SK-N-SH (cell line): Measurements from ENCODE around the gene SSBP2. TPM values are rescaled to one million over a fixed set of nuclear protein-coding genes. Genes with fewer than 3 reads are reported as not detected.

Experiments used
- CTCF ChIA-PET: fragments of 300-600, 350-600 bp; formaldehyde crosslinking; extraction: SDS; loops from one replicate; lab custom pipeline; 2021; lab: Yijun Ruan, JAX
- POLR2A ChIA-PET: fragments of 350-600 bp; sonication (Branson Sonifier 250); formaldehyde crosslinking; extraction: SDS; loops from one replicate; lab custom pipeline; 2020; ENCODE audit warnings: antibody characterized with exemption, inconsistent platforms; lab: Yijun Ruan, JAX
- DNase-seq: peaks from one replicate; pipeline ENCODE4 v3.0.0; 2012
- H2AFZ ChIP-seq: fragments of 200-600 bp; sonication (generic); 2 replicates; pipeline ENCODE4 v1.8.1; 2016; ENCODE audit warnings: antibody characterized with exemption, mild to moderate bottlenecking, low read depth
- H3F3A ChIP-seq: fragments of 200-600 bp; sonication (generic); replicated peaks from 2 replicates; pipeline ENCODE3; 2016; ENCODE audit warnings: antibody characterized with exemption, mild to moderate bottlenecking; ENCODE audit not compliant: insufficient read depth
- H3K27ac ChIP-seq, 2 experiments: fragments of 200-500 bp in 1 of 2; fragments of 200-600 bp in 1 of 2; sonication (Bioruptor generic) in 1 of 2; sonication (generic), shearing (Covaris generic) in 1 of 2; 2 replicates each; pipeline versions ENCODE4 v1.5.1 to v1.6.1; 2014 to 2016; ENCODE audit warnings: low read depth in 2 of 2, inconsistent platforms in 1 of 2, low read length in 1 of 2, mild to moderate bottlenecking in 1 of 2, mixed read lengths in 1 of 2
- H3K27me3 ChIP-seq: fragments of 200-600 bp; sonication (generic), shearing (Covaris generic); 2 replicates; pipeline ENCODE4 v1.6.1; 2016; ENCODE audit warnings: mixed run types; ENCODE audit not compliant: insufficient read depth
- H3K36me3 ChIP-seq, 2 experiments: fragments of 200-500 bp in 1 of 2; fragments of 200-600 bp in 1 of 2; sonication (Bioruptor generic) in 1 of 2; sonication (generic) in 1 of 2; replicated peaks in 1 of 2; 2 replicates each; pipeline versions ENCODE3 to v1.5.1; 2014 to 2016; ENCODE audit warnings: low read length in 1 of 2, mild to moderate bottlenecking in 1 of 2; ENCODE audit not compliant: insufficient read depth in 2 of 2, control insufficient read depth in 1 of 2
- H3K4me1 ChIP-seq, 2 experiments: fragments of 200-500 bp in 1 of 2; fragments of 200-600 bp in 1 of 2; sonication (Bioruptor generic) in 1 of 2; sonication (generic), shearing (Covaris generic) in 1 of 2; 2 replicates each; pipeline versions ENCODE4 v1.5.1 to v1.6.1; 2014 to 2016; ENCODE audit warnings: low read depth in 1 of 2, low read length in 1 of 2, mixed run types in 1 of 2; ENCODE audit not compliant: insufficient read depth in 2 of 2, control insufficient read depth in 1 of 2
- H3K4me2 ChIP-seq: fragments of 200-600 bp; sonication (generic), shearing (Covaris generic); 2 replicates; pipeline ENCODE4 v1.6.1; 2017; ENCODE audit warnings: mixed run types
- H3K4me3 ChIP-seq, 2 experiments: fragments of 200-500 bp in 1 of 2; fragments of 200-600 bp in 1 of 2; sonication (Bioruptor generic) in 1 of 2; sonication (generic), shearing (Covaris generic) in 1 of 2; 2 replicates each; pipeline versions ENCODE4 v1.5.1 to v1.8.1; 2014 to 2016; ENCODE audit warnings: low read depth in 2 of 2, inconsistent platforms in 1 of 2, low read length in 1 of 2, mild to moderate bottlenecking in 1 of 2, mixed read lengths in 1 of 2, moderate library complexity in 1 of 2
- H3K79me2 ChIP-seq: fragments of 200-600 bp; sonication (generic); 2 replicates; pipeline ENCODE4 v1.8.1; 2017; ENCODE audit warnings: mild to moderate bottlenecking; ENCODE audit not compliant: insufficient read depth
- H3K9ac ChIP-seq: fragments of 200-600 bp; sonication (generic); 2 replicates; pipeline ENCODE4 v1.6.1; 2017; ENCODE audit warnings: mixed run types
- H3K9me2 ChIP-seq: fragments of 200-600 bp; sonication (generic); 2 replicates; pipeline ENCODE4 v1.6.1; 2017; ENCODE audit warnings: mixed run types
- H3K9me3 ChIP-seq: fragments of 200-600 bp; sonication (generic); 2 replicates; pipeline ENCODE4 v1.6.1; 2017; ENCODE audit warnings: mixed run types, mild to moderate bottlenecking, moderate library complexity
- H4K20me1 ChIP-seq: fragments of 200-600 bp; sonication (generic); 2 replicates; pipeline ENCODE4 v1.6.1; 2017; ENCODE audit warnings: mild to moderate bottlenecking, mixed run types; ENCODE audit not compliant: insufficient read depth
- EZH2phosphoT487 ChIP-seq: fragments of 200-600 bp; sonication (generic); IDR thresholded peaks from 2 replicates; pipeline ENCODE4 v1.6.1; 2017; ENCODE audit warnings: low read depth, mixed run types, mild to moderate bottlenecking, antibody characterized with exemption, moderate library complexity, borderline replicate concordance
- FOXJ3 ChIP-seq: sonication (generic); formaldehyde crosslinking; IDR thresholded peaks from 2 replicates; pipeline ENCODE4 v1.5.1; 2020; ENCODE audit warnings: mild to moderate bottlenecking, missing genetic modification reagents
- GATA2 ChIP-seq: sonication (generic); formaldehyde crosslinking; IDR thresholded peaks from 2 replicates; pipeline ENCODE4 v1.5.0; 2020; ENCODE audit warnings: mild to moderate bottlenecking, missing genetic modification reagents
- MEF2A ChIP-seq: IDR thresholded peaks from 2 replicates; pipeline ENCODE4 v1.4.0; 2012; ENCODE audit warnings: low read depth, borderline replicate concordance
- MXI1 ChIP-seq: IDR thresholded peaks from 2 replicates; pipeline ENCODE4 v1.6.1; 2012; ENCODE audit warnings: mild to moderate bottlenecking, low read depth, low read length, improper control_type of control experiment
- NFIC ChIP-seq: IDR thresholded peaks from 2 replicates; pipeline ENCODE4 v1.4.0; 2012; ENCODE audit warnings: borderline replicate concordance
- PBX3 ChIP-seq: IDR thresholded peaks from 2 replicates; pipeline ENCODE4; 2012
- TCF12 ChIP-seq: IDR thresholded peaks from 2 replicates; pipeline ENCODE4 v1.4.0; 2012
- ZBTB33 ChIP-seq: IDR thresholded peaks from 2 replicates; pipeline ENCODE4 v1.4.0; 2012; ENCODE audit warnings: low read depth, borderline replicate concordance
- WGBS: methylation state at CpG from one replicate; pipeline ENCODE4 v1.1.6; 2017; ENCODE audit warnings: low lambda C conversion rate; 5-methylcytosine and 5-hydroxymethylcytosine counted together
- polyA plus RNA-seq, 3 experiments: library from polyadenylated mRNA; depleted of rRNA; stranded (reverse); fragments of >200 nt; gene quantifications; 2 replicates each; pipeline ENCODE4 v1.2.3, GENCODE V29; 2012

The SSBP2 gene
- polyA plus RNA-seq, 1 of the 3 experiments (the other 2 are of a cell fraction) = 35.3 TPM

- CTCF ChIA-PET = interaction anchor here (0.8 to 1.6 kb wide), 2 partner anchors 12 kb away, joined by 3 to 4 read pairs; no protein-coding TSS in a partner anchor
- H4K20me1 ChIP-seq = no peaks in the 10 kb centered on the region
- H2AFZ ChIP-seq = no peak overlapping the region
- H3K9ac ChIP-seq = no peak overlapping the region
- 92% methylated on average over 2 of the region's 2 CpGs for WGBS
- H3K4me2 ChIP-seq = no peak overlapping the region
- H3F3A ChIP-seq = no peaks in the 10 kb centered on the region
- no peak overlapping the region for H3K4me3 ChIP-seq
- no peaks in the 10 kb centered on the region for H3K79me2 ChIP-seq
- H3K27me3 ChIP-seq = no peaks in the 10 kb centered on the region
- 0 out of 2 replicates have a peak, but pooled peaks cover 3% of the 10 kb centered on the region for H3K9me2 ChIP-seq
- no peak overlapping the region for H3K27ac ChIP-seq
- H3K4me1 ChIP-seq = peaks cover 0 to 3% of the 10 kb centered on the region in 2 experiments; a peak in 1 of 4 replicates
- no peaks in the 10 kb centered on the region for H3K36me3 ChIP-seq
- DNase-seq = no peak
- no peaks in the 10 kb centered on the region; the same call in 1 of the 2 replicates for H3K9me3 ChIP-seq
- POLR2A ChIA-PET = no interaction called here
- no peak for TF ChIP-seq MXI1
Observed at GRCh38 chr5:81533629-81534405, 217.1 kb downstream of the SSBP2 start.

- H3K79me2 ChIP-seq = no peaks in the 10 kb centered on the region
- no peak for DNase-seq
- H3K36me3 ChIP-seq = no peaks in the 10 kb centered on the region
- TF ChIP-seq GATA2 (CRISPR knock-in tag) = no peak
- TF ChIP-seq MXI1 = no peak
- no peak for TF ChIP-seq ZBTB33
- no peak for TF ChIP-seq PBX3
- TF ChIP-seq NFIC = no peak
- TF ChIP-seq FOXJ3 (CRISPR knock-in tag) = no peak
- no peak for TF ChIP-seq EZH2phosphoT487
- TF ChIP-seq TCF12 = no peak
- no peak for TF ChIP-seq MEF2A
- H3K9ac ChIP-seq = no peak overlapping the region
- H3K9me3 ChIP-seq = no peaks in the 10 kb centered on the region; the same call in 1 of the 2 replicates
- POLR2A ChIA-PET = no interaction called here
- no peak overlapping the region for H2AFZ ChIP-seq
- no peak overlapping the region for H3K4me3 ChIP-seq
- no peaks in the 10 kb centered on the region for H4K20me1 ChIP-seq
- 100% methylated on average over 1 of the region's 1 CpG for WGBS
- CTCF ChIA-PET = interaction anchor here (1.4 kb wide), 1 partner anchor 321 kb away, joined by 3 read pairs; no protein-coding TSS in a partner anchor
- no peak overlapping the region for H3K27ac ChIP-seq
- H3K9me2 ChIP-seq = 0 out of 2 replicates have a peak, but pooled peaks cover 3% of the 10 kb centered on the region
- no peak overlapping the region for H3K4me2 ChIP-seq
- H3K27me3 ChIP-seq = no peaks in the 10 kb centered on the region
- H3F3A ChIP-seq = no peaks in the 10 kb centered on the region
- peaks cover 0 to 3% of the 10 kb centered on the region in 2 experiments; a peak in 2 of 4 replicates for H3K4me1 ChIP-seq
Observed at GRCh38 chr5:81530919-81531318, 220.0 kb downstream of the SSBP2 start.
